HG02763 (cell line): ENCODE measurements around the gene TFDP1.

Experiments used
- ATAC-seq: cut with Tn5 transposase; IDR thresholded peaks from one replicate; pipeline ENCODE4 v1.9.1; 2021; ENCODE audit warnings: mild to moderate bottlenecking, moderate library complexity; ENCODE audit not compliant: unreplicated experiment

The TFDP1 gene

GRCh38 chr13:113659337-113659736 is 74.8 kb downstream of the TFDP1 start:
- no peak for ATAC-seq

GRCh38 chr13:113660066-113660465 is 75.5 kb downstream of the TFDP1 start:
- ATAC-seq = no peak

DNA sequence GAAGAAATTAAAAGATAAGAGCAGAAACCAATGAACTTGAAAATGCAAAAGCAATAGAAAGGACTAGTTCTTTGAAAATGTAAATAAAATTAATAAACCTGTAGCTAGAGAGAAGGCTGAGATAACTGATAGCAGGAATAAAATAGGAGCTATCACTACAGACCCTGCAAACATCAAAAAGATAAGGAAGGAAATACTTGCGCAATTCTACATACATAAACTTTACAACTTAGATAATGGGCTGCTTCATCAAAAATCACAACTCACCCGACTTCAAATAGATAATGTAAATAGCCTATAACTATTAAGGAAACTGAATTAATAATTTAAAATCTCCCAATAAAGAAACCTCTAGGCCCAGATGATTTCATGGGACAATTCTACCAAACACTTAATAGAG is 77.0 kb downstream of the TFDP1 start:
- ATAC-seq = no peak

DNA sequence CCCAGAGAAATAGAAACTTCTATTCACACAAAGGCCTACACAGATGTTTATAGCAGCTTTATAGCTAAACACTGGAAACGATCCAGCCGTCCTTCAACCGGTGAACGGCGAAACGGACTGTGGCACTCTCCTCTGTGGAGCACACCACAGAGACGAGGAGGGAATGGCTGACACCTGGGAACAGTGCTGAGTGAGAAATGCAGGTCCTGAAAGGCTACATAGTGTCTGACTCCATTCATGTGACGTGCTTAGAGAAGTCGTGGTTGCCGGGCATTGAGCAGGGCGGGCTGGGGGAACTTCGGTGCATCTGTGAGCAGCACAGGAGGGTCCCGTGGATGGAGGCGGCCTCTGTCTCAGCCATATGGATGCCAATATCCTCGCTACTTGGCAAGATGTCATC is 79.4 kb downstream of the TFDP1 start:
- no peak for ATAC-seq

DNA sequence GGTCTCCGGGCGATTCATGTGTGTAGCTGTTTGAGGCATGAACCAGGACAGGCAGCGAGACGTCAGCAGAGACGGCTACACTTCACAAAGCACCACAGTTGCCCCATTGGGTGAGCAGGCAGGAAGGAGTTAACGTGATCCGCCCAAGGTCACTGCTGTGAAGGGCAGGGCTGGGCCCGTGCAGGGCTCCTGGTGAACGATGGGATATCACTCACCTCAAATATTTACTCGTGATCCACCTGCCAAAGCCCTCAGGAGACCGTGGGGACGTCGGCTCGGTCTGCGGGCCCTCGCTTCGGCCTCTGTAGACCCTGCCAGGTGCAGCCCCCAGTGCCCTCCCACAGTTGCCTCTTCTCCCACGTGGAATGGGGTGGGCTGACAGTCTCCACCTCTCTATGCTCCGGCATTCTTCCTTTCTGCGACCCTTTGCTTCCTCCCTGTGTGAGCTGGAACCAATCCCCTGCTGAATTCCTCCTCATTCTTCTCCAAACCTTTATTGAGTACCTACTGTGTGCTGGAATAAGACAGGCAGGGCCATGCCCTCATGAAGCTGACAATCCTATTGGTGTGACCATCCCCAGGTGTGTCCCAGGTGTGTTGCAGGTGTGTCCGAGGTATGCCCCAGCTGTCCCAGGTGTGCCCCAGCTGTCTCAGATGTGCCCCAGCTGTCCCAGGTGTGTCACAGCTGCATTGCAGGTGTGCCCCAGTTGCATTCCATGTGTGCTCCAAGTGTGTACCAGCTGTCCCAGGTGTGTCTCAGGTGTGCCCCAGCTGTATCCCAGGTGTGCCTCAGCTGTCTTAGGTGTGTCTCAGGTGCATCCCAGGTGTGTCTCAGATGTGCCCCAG is 80.4 kb downstream of the TFDP1 start:
- ATAC-seq = no peak

GRCh38 chr13:113665597-113666328 is 81.2 kb downstream of the TFDP1 start:
- no peak for ATAC-seq

DNA sequence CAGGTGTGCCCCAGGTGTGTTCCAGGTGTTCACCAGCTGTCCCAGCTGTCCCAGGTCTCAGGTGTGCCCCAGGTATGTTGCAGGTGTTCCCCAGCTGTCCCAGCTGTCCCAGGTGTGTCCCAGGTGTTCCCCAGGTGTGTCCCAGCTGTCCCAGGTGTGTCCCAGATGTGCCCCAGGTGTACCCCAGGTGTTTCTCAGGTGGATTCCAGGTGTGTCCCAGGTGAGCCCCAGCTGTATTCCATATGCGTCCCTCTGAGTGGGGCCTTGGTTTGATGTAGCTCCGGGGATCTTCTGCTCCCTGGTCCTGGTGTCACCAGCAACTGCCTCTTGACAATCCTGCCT is 81.7 kb downstream of the TFDP1 start:
- ATAC-seq = no peak

- no peak for ATAC-seq
Measured at GRCh38 chr13:113666951-113667701, 82.6 kb downstream of the TFDP1 start, which contains the start of gene GRK1. TSS of gene GRK1 (plus strand) at chr13:113667219. CDS start at chr13:113667387, 168 bp downstream.

DNA sequence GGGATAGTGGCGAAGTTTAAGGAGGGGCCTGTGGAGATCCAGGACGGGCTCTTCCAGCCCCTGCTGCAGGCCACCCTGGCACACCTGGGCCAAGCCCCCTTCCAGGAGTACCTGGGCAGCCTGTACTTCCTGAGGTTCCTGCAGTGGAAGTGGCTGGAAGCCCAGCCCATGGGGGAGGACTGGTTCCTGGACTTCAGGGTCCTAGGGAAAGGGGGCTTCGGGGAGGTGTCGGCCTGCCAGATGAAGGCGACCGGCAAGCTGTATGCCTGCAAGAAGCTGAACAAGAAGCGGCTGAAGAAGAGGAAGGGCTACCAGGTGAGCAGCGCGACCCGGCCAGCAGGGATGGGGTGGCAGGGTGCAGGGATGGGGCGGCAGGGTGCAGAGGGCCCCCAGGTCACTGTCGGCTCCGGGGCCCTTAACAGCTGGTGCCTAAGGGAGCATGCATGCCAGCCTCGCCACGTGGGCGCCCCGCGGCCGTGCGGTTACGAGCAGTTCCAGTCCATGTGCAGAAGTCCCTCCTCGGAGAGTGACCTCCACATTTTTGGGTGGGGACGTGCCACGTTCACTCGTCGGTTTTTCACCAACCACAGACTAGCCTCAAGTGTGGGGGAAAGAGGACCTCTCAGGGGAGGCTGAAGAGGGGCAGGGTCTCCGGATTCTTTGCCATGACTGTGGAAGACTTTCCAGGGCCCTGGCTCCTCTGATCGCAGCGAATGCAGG is 83.4 kb downstream of the TFDP1 start:
- ATAC-seq = no peak

GRCh38 chr13:113668491-113668971 is 84.0 kb downstream of the TFDP1 start:
- ATAC-seq = no peak

DNA sequence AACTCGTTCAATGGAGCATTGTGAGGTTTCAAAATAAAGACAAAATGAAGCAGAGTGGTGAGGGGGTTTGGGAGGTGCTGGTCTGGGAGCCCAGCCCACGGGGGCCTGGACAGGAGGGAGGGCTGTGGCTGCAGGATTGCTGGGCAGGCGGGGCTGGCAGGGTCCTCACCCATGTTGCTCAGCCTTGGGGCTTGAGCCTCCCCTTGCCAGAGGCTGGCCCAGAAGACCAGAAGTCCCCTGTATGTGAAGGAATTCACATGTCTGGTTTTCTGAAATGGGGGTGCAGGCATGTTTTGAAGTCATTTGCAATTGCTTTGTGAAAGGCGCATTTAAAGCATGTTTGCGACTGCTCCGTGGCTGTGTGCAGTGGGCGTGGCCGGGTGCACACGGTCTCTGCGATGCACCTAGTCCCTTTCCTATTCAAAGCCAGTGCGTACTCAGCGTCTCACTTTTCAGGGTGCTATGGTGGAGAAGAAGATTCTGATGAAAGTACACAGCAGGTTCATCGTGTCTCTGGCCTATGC is 84.7 kb downstream of the TFDP1 start:
- ATAC-seq = no peak

- no peak for ATAC-seq
Measured at GRCh38 chr13:113669755-113670341, 85.3 kb downstream of the TFDP1 start.

GRCh38 chr13:113670541-113670940 is 86.0 kb downstream of the TFDP1 start:
- ATAC-seq = no peak

DNA sequence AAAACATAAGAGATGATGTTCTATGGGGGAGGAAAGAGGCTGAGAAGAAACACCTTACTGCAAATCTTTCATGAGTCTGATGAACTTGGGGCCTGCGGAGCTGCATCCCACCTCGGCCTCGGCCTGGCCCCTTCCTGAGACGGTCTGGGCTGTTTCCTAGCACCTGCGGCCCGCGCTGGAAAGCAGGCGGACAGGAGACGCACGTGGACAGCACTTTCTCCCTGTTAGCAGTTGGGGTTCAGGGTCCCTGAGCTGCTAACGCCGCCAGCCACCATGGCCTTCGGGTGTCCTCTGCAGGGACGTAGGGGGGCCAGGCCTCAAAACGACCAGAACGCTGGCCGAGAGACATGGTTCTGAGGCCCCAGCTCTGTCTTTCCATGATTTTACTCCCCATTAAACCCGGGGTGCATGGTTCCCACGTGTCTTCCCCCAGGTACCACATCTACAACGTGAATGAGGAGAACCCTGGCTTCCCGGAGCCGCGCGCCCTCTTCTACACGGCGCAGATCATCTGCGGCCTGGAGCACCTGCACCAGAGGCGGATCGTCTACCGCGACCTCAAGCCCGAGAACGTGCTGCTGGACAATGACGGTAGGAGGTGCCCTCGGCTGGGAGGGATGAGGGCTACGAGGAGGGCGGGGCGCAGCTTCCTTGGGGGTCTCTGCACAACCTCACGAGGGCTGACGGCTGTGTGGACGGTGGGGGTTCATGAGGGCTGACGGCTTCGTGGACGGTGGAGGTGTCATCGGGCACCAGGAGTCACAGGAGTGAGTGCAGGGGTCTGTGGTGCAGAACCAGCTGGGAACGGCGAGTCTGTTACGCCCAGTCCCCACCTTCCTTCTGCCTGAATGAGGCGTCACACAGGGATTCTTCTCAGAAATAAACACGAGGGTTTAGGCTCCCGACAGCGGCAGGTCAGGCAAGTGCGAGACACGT is 86.8 kb downstream of the TFDP1 start:
- no peak for ATAC-seq

- ATAC-seq = no peak
Measured at GRCh38 chr13:113672002-113672651, 87.6 kb downstream of the TFDP1 start.
